A549 (cell line): Measurements from ENCODE around the gene CFAP157. TPM values are rescaled to one million over a fixed set of nuclear protein-coding genes. Genes with fewer than 3 reads are reported as not detected.

Experiments
- ATAC-seq, 2 experiments: fragments of 200-7000 bp in 1 of 2; fragments of >200 bp in 1 of 2; cut with Nextera tagmentation in 1 of 2; cut with Tn5 transposase in 1 of 2; 3 replicates each; pipeline versions ENCODE4 v1.8.0 to v1.9.1; 2018 to 2020; ENCODE audit warnings: mild to moderate bottlenecking in 1 of 2, moderate library complexity in 1 of 2
- CTCF ChIA-PET: fragments of 300-600 bp; sonication (Branson Sonifier 250); formaldehyde crosslinking; extraction: SDS; loops from one replicate; lab custom pipeline; 2021; ENCODE audit warnings: antibody characterized with exemption, inconsistent platforms; lab: Yijun Ruan, JAX
- POLR2A ChIA-PET: fragments of 350-600 bp; formaldehyde crosslinking; extraction: SDS; loops from one replicate; lab custom pipeline; 2021; ENCODE audit warnings: antibody characterized with exemption, inconsistent platforms; lab: Yijun Ruan, JAX
- DNase-seq, 2 experiments: peaks; one replicate each; pipeline versions ENCODE4 v3.0.0 to v3.0.0-alpha.2; 2011 to 2016; ENCODE audit warnings: low read depth in 1 of 2, low spot score in 1 of 2
- FAIRE-seq: peaks from 2 replicates; lab custom pipeline; 2011; peaks lifted over from hg19 to GRCh38; lab: Jason Lieb, UNC
- H3K27ac ChIP-seq, 2 experiments: fragments of >200 bp; sonication (Bioruptor Twin); formaldehyde crosslinking; 3 replicates each; pipeline ENCODE4 v1.5.1; 2016 to 2017
- H3K4me1 ChIP-seq: fragments of >200 bp; sonication (Bioruptor Twin); formaldehyde crosslinking; 3 replicates; pipeline ENCODE4 v1.6.1; 2016
- H3K4me2 ChIP-seq: fragments of >200 bp; sonication (Bioruptor Twin); formaldehyde crosslinking; 3 replicates; pipeline ENCODE4 v1.6.1; 2016
- H3K4me3 ChIP-seq: fragments of >200 bp; sonication (Bioruptor Twin); formaldehyde crosslinking; 3 replicates; pipeline ENCODE4 v1.5.1; 2016
- H3K9me3 ChIP-seq: fragments of >200 bp; sonication (Bioruptor Twin); formaldehyde crosslinking; 3 replicates; pipeline ENCODE4 v1.6.1; 2016
- BHLHE40 ChIP-seq: IDR thresholded peaks from 2 replicates; pipeline ENCODE4 v1.6.1; 2012; ENCODE audit warnings: low read depth, low read length, inconsistent platforms
- CBX8 ChIP-seq: fragments of 200-600 bp; sonication (generic); IDR thresholded peaks from 2 replicates; pipeline ENCODE4 v1.6.1; 2016
- CHD2 ChIP-seq: fragments of 150-350 bp; IDR thresholded peaks from 2 replicates; pipeline ENCODE4 v1.6.1; 2014; ENCODE audit warnings: low read length; ENCODE audit not compliant: partially characterized antibody
- E2F6 ChIP-seq: IDR thresholded peaks from 2 replicates; pipeline ENCODE4 v1.6.1; 2012; ENCODE audit warnings: low read depth, borderline replicate concordance
- EHF ChIP-seq: fragments of 250-450 bp; sonication (Bioruptor Pico); IDR thresholded peaks from 2 replicates; pipeline ENCODE4 v1.5.0; 2020; ENCODE audit warnings: mild to moderate bottlenecking
- EP300 ChIP-seq, 2 experiments: fragments of >200 bp; sonication (Bioruptor Twin); formaldehyde crosslinking; IDR thresholded peaks; 2 replicates in 1 of 2; 3 replicates in 1 of 2; pipeline ENCODE4 v1.6.1; 2016 to 2017
- FOSL2 ChIP-seq, 2 experiments: fragments of 450-650 bp in 1 of 2; fragments of >200 bp in 1 of 2; sonication (Bioruptor Twin) in 1 of 2; formaldehyde crosslinking; IDR thresholded peaks; 2 replicates each; pipeline versions ENCODE4 v1.5.0 to v1.6.1; 2016 to 2020; ENCODE audit warnings: mild to moderate bottlenecking in 1 of 2, moderate library complexity in 1 of 2
- HOXB5 ChIP-seq: fragments of 250-450 bp; sonication (Bioruptor Pico); IDR thresholded peaks from 2 replicates; pipeline ENCODE4 v1.5.0; 2020; ENCODE audit warnings: mild to moderate bottlenecking, moderate library complexity
- JUN ChIP-seq, 2 experiments: fragments of >200 bp; sonication (Bioruptor Twin); formaldehyde crosslinking; IDR thresholded peaks; 2 replicates in 1 of 2; 3 replicates in 1 of 2; pipeline ENCODE4 v1.6.1; 2016 to 2017
- MAFK ChIP-seq: fragments of 450-650 bp; IDR thresholded peaks from 2 replicates; pipeline ENCODE4 v1.6.1; 2014; ENCODE audit not compliant: partially characterized antibody
- MAZ ChIP-seq: fragments of 150-350 bp; IDR thresholded peaks from 2 replicates; pipeline ENCODE4 v1.6.1; 2014; ENCODE audit warnings: antibody characterized with exemption, low read depth, low read length, borderline replicate concordance
- NPAS2 ChIP-seq: fragments of 250-450 bp; sonication (Bioruptor Pico); IDR thresholded peaks from 2 replicates; pipeline ENCODE4 v1.8.0; 2022; ENCODE audit warnings: mild to moderate bottlenecking, moderate library complexity, borderline replicate concordance
- PBX3 ChIP-seq: IDR thresholded peaks from 2 replicates; pipeline ENCODE4 v1.6.1; 2012
- PHF8 ChIP-seq: fragments of 200-600 bp; sonication (generic); IDR thresholded peaks from 2 replicates; pipeline ENCODE4 v1.6.1; 2016; ENCODE audit warnings: low read depth, mild to moderate bottlenecking, antibody characterized with exemption, moderate library complexity, borderline replicate concordance
- POLR2A ChIP-seq: IDR thresholded peaks from 2 replicates; pipeline ENCODE4 v1.6.1; 2012; ENCODE audit warnings: mild to moderate bottlenecking, low read length
- RCOR1 ChIP-seq: fragments of 150-350 bp; IDR thresholded peaks from 2 replicates; pipeline ENCODE4 v1.6.1; 2014; ENCODE audit warnings: antibody characterized with exemption, low read length, low read depth
- RFX5 ChIP-seq: fragments of 450-650 bp; IDR thresholded peaks from 2 replicates; pipeline ENCODE4 v1.7.1; 2014; ENCODE audit warnings: antibody characterized with exemption, mild to moderate bottlenecking, moderate library complexity
- RNF2 ChIP-seq: fragments of 200-600 bp; sonication (generic); IDR thresholded peaks from 2 replicates; pipeline ENCODE4 v1.6.1; 2016; ENCODE audit warnings: low read depth, mild to moderate bottlenecking, antibody characterized with exemption, moderate library complexity, borderline replicate concordance
- SMC3 ChIP-seq: fragments of >200 bp; sonication (Bioruptor Twin); formaldehyde crosslinking; IDR thresholded peaks from 3 replicates; pipeline ENCODE4 v1.6.1; 2018; ENCODE audit warnings: inconsistent platforms
- SREBF2 ChIP-seq: fragments of 450-650 bp; IDR thresholded peaks from 2 replicates; pipeline ENCODE4 v1.6.1; 2014; ENCODE audit warnings: mild to moderate bottlenecking, moderate library complexity
- USF2 ChIP-seq: fragments of 450-650 bp; IDR thresholded peaks from 2 replicates; pipeline ENCODE4 v1.6.1; 2014; ENCODE audit warnings: antibody characterized with exemption
- ZC3H11A ChIP-seq: fragments of 450-650 bp; IDR thresholded peaks from 2 replicates; pipeline ENCODE4 v1.6.1; 2014; ENCODE audit warnings: antibody characterized with exemption, mild to moderate bottlenecking
- ZFP36 ChIP-seq: fragments of 450-650 bp; IDR thresholded peaks from 2 replicates; pipeline ENCODE4 v1.6.1; 2014; ENCODE audit warnings: borderline replicate concordance; ENCODE audit not compliant: partially characterized antibody
- ZNF302 ChIP-seq: fragments of 250-450 bp; sonication (Bioruptor Pico); IDR thresholded peaks from 2 replicates; pipeline ENCODE4 v1.9.0; 2021; ENCODE audit warnings: inconsistent platforms, mild to moderate bottlenecking, moderate library complexity
- ZSCAN20 ChIP-seq: fragments of 250-450 bp; sonication (Bioruptor Pico); IDR thresholded peaks from 2 replicates; pipeline ENCODE4 v1.8.0; 2022; ENCODE audit warnings: mild to moderate bottlenecking, moderate library complexity
- WGBS: methylation state at CpG from one replicate; pipeline ENCODE4 v1.1.6; 2017; ENCODE audit errors: missing lambda C conversion rate; 5-methylcytosine and 5-hydroxymethylcytosine counted together
- polyA plus RNA-seq, 4 experiments: library from polyadenylated mRNA; depleted of rRNA in 3 of 4; stranded (reverse); fragments of >200 nt; fragmentation: RNase III in 1 of 4; extraction: RNeasy Plus Mini Kit Qiagen cat#74134 plus additional on column Dnase treatment in 1 of 4; gene quantifications; 2 replicates in 3 of 4; 3 replicates in 1 of 4; pipeline ENCODE4 v1.2.3, GENCODE V29; 2011 to 2017
- TF ChIP-seq, protein P1 (sequence below): fragments of 250-450 bp; sonication (Bioruptor Pico); IDR thresholded peaks from 2 replicates; pipeline ENCODE4 v1.5.0; 2020; ENCODE audit warnings: low read depth, mild to moderate bottlenecking, moderate library complexity

CFAP157 gene
- polyA plus RNA-seq, 2 of the 4 experiments (the other 2 are of a cell fraction) = 0.04 TPM

- TF ChIP-seq PBX3 (no peak), MAZ (no peak), POLR2A (no peak), CBX8 (no peak), SMC3 (no peak), NPAS2 (CRISPR knock-in tag) (no peak), RCOR1 (no peak), EHF (CRISPR knock-in tag) (no peak), EP300 (IDR thresholded peaks at IDR 0.05) (no peak), RNF2 (no peak), MAFK (no peak), CHD2 (no peak), ZFP36 (no peak)
Observed at GRCh38 chr9:127761061-127761460, 54.3 kb downstream of the CFAP157 start (continued).

GRCh38 chr9:127761491-127761956, 54.7 kb downstream of the CFAP157 start:
- peak; percentile 44 to 57; a peak in 5 of 6 replicates for ATAC-seq
- no peak overlapping the region for H3K4me3 ChIP-seq
- no peak for TF ChIP-seq CBX8
- no peak for TF ChIP-seq SREBF2
- TF ChIP-seq ZC3H11A = no peak
- TF ChIP-seq, protein P1, sequence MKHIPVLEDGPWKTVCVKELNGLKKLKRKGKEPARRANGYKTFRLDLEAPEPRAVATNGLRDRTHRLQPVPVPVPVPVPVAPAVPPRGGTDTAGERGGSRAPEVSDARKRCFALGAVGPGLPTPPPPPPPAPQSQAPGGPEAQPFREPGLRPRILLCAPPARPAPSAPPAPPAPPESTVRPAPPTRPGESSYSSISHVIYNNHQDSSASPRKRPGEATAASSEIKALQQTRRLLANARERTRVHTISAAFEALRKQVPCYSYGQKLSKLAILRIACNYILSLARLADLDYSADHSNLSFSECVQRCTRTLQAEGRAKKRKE (CRISPR knock-in tag) = no peak
- no peak for TF ChIP-seq HOXB5 (CRISPR knock-in tag)
- no peak for TF ChIP-seq JUN (IDR thresholded peaks at IDR 0.05)
- no peak for TF ChIP-seq ZFP36
- TF ChIP-seq MAFK = no peak
- TF ChIP-seq ZNF302 = no peak
- no peak for TF ChIP-seq PHF8
- no peak for TF ChIP-seq POLR2A
- DNase-seq = no peak
- POLR2A ChIA-PET = no interaction called here
- no peak overlapping the region for H3K4me2 ChIP-seq
- FAIRE-seq = no peak
- no peaks in the 10 kb centered on the region for H3K9me3 ChIP-seq
- no peak overlapping the region for H3K27ac ChIP-seq
- 33% methylated on average over 4 of the region's 5 CpGs for WGBS
- CTCF ChIA-PET = interaction anchor here (1.0 to 15.5 kb wide), 5 partner anchors 22 to 161 kb away, joined by 3 to 157 read pairs (median 6); partner anchors contain the start of genes CDK9, SH2D3C and TOR2A
- H3K4me1 ChIP-seq = no peaks in the 10 kb centered on the region

GRCh38 chr9:127762111-127762676, 55.4 kb downstream of the CFAP157 start:
- POLR2A ChIA-PET = interaction anchor here (0.6 kb wide), 1 partner anchor 9 kb away, joined by 3 read pairs; no protein-coding TSS in a partner anchor
- Histone ChIP-seq H3K4me1 (no peaks in the 10 kb centered on the region), H3K4me2 (no peak overlapping the region), H3K4me3 (no peak overlapping the region), H3K27ac (no peak overlapping the region), H3K9me3 (no peaks in the 10 kb centered on the region)
- no peak for DNase-seq
- FAIRE-seq = no peak
- TF ChIP-seq E2F6 (no peak), USF2 (no peak), ZSCAN20 (CRISPR knock-in tag) (no peak), FOSL2 (IDR thresholded peaks at IDR 0.05) (no peak), FOSL2 (CRISPR knock-in tag; IDR thresholded peaks at IDR 0.05) (no peak), RFX5 (no peak), CBX8 (no peak), BHLHE40 (no peak), CHD2 (no peak)
- ATAC-seq = peak in 1 of 2 experiments; percentile 30; a peak in 4 of 6 replicates
- WGBS = 69% methylated on average over 16 of the region's 16 CpGs
- CTCF ChIA-PET = interaction anchor here (0.9 to 15.5 kb wide), 5 partner anchors 18 to 160 kb away, joined by 3 to 157 read pairs (median 3); partner anchors contain the start of genes CDK9, SH2D3C and TOR2A
